B cell (primary cell): ENCODE data around the gene TFAP2A. TPM values are rescaled to one million over a fixed set of nuclear protein-coding genes. Genes with fewer than 3 reads are reported as not detected.

Experiments used
- ATAC-seq: fragments of 200-7000 bp; cut with Tn5 transposase; one replicate; pipeline ENCODE4 v1.10.0; 2021; ENCODE audit warnings: low read depth, mild to moderate bottlenecking, moderate number of reproducible peaks, moderate library complexity
- CTCF ChIA-PET: fragments of 350-600 bp; sonication (Branson Sonifier 250); formaldehyde crosslinking; loops from one replicate; lab custom pipeline; 2021; ENCODE audit warnings: antibody characterized with exemption, inconsistent platforms; lab: Charles Lee
- POLR2A ChIA-PET: fragments of 350-600 bp; sonication (Branson Sonifier 250); formaldehyde crosslinking; loops from one replicate; lab custom pipeline; 2021; ENCODE audit warnings: antibody characterized with exemption; lab: Charles Lee
- DNase-seq: peaks from one replicate; pipeline ENCODE4 v3.0.0; 2013
- H2AFZ ChIP-seq: 2 replicates; pipeline ENCODE4 v1.6.1; 2012; ENCODE audit warnings: mild to moderate bottlenecking, low read depth, low read length; ENCODE audit not compliant: insufficient read depth, poor library complexity, severe bottlenecking
- H3K27ac ChIP-seq, 2 donors: 1 replicate in 1 of 2; 2 replicates in 1 of 2; pipeline ENCODE4 v1.5.1; 2012 to 2013; ENCODE audit warnings: low read length in 2 of 2, mild to moderate bottlenecking in 2 of 2, moderate library complexity in 1 of 2
- H3K27me3 ChIP-seq, 4 experiments: fragments of 200-600 bp in 1 of 4; sonication (generic) in 1 of 4; replicated peaks in 1 of 4; 1 replicate in 2 of 4; 2 replicates in 2 of 4; pipeline versions ENCODE4 v1.6.1 to v1.7.0; 2013 to 2016; ENCODE audit warnings: low read length in 3 of 4, mild to moderate bottlenecking in 2 of 4, mixed read lengths in 1 of 4, moderate library complexity in 1 of 4; ENCODE audit not compliant: insufficient read depth in 4 of 4, control insufficient read depth in 3 of 4; ENCODE audit errors: control extremely low read depth in 1 of 4
- H3K36me3 ChIP-seq, 2 experiments: replicated peaks in 1 of 2; 1 replicate in 1 of 2; 2 replicates in 1 of 2; pipeline versions ENCODE4 v1.6.1 to v1.7.1; 2013; ENCODE audit warnings: low read length in 1 of 2; ENCODE audit not compliant: insufficient read depth in 2 of 2, control insufficient read depth in 1 of 2; ENCODE audit errors: control extremely low read depth in 1 of 2, extremely low read depth in 1 of 2
- H3K4me1 ChIP-seq, 2 donors: fragments of 200-600 bp in 1 of 2; sonication (generic) in 1 of 2; 1 replicate in 1 of 2; 2 replicates in 1 of 2; pipeline versions ENCODE4 v1.5.1 to v1.6.1; 2013 to 2017; ENCODE audit warnings: low read length in 2 of 2; ENCODE audit not compliant: control insufficient read depth in 2 of 2, insufficient read depth in 2 of 2
- H3K4me2 ChIP-seq: replicated peaks from 2 replicates; pipeline ENCODE3; 2012; ENCODE audit warnings: mild to moderate bottlenecking, low read depth, low read length; ENCODE audit not compliant: poor library complexity, severe bottlenecking
- H3K4me3 ChIP-seq, 5 experiments: fragments of 200-600 bp in 1 of 5; sonication (generic) in 1 of 5; 1 replicate in 3 of 5; 2 replicates in 2 of 5; pipeline versions ENCODE4 v1.5.1 to v1.7.0; 2011 to 2016; ENCODE audit warnings: low read length in 4 of 5, mild to moderate bottlenecking in 4 of 5, low read depth in 2 of 5, control low read depth in 1 of 5, moderate library complexity in 1 of 5; ENCODE audit not compliant: insufficient read depth in 1 of 5; ENCODE audit errors: control extremely low read depth in 1 of 5, extremely low read depth in 1 of 5
- H3K79me2 ChIP-seq: fragments of 200-600 bp; sonication (generic); one replicate; pipeline ENCODE4 v1.6.0; 2016; ENCODE audit warnings: low read length; ENCODE audit not compliant: control insufficient read depth, insufficient read depth
- H3K9ac ChIP-seq: fragments of 200-600 bp; sonication (generic); 2 replicates; pipeline ENCODE4 v1.6.1; 2017; ENCODE audit warnings: mild to moderate bottlenecking, low read length, moderate library complexity
- H3K9me3 ChIP-seq, 3 donors: one replicate each; pipeline versions ENCODE4 v1.6.1 to v1.7.1; 2013; ENCODE audit warnings: low read length in 2 of 3; ENCODE audit not compliant: control insufficient read depth in 2 of 3, insufficient read depth in 1 of 3; ENCODE audit errors: control extremely low read depth in 1 of 3
- H4K20me1 ChIP-seq: 2 replicates; pipeline ENCODE4 v1.6.0; 2012; ENCODE audit warnings: mild to moderate bottlenecking, low read length; ENCODE audit not compliant: insufficient read depth, control insufficient read depth, poor library complexity, severe bottlenecking
- H3K27ac Mint-ChIP-seq: one replicate; pipeline ENCODE4 v1.8.0; 2021; ENCODE audit warnings: mixed read lengths
- H3K27me3 Mint-ChIP-seq: one replicate; pipeline ENCODE4 v1.8.0; 2021; ENCODE audit warnings: mixed read lengths
- H3K4me1 Mint-ChIP-seq: one replicate; pipeline ENCODE4 v1.8.0; 2021; ENCODE audit warnings: mixed read lengths
- H3K4me3 Mint-ChIP-seq: one replicate; pipeline ENCODE4 v1.8.0; 2021; ENCODE audit warnings: mixed read lengths
- H3K9me3 Mint-ChIP-seq: one replicate; pipeline ENCODE4 v1.8.0; 2022; ENCODE audit warnings: mixed read lengths; ENCODE audit not compliant: insufficient read depth
- EZH2 ChIP-seq: IDR thresholded peaks from 2 replicates; pipeline ENCODE4 v1.6.1; 2012; ENCODE audit warnings: borderline replicate concordance, low read depth, mild to moderate bottlenecking, moderate library complexity, low read length; ENCODE audit not compliant: insufficient read depth, poor library complexity, severe bottlenecking
- WGBS: methylation state at CpG from one replicate; pipeline ENCODE4 v1.1.5; 2013; ENCODE audit warnings: missing lambda C conversion rate; ENCODE audit not compliant: insufficient coverage; 5-methylcytosine and 5-hydroxymethylcytosine counted together
- intact Hi-C: fragments of 100-400 bp; cut with micrococcal nuclease; formaldehyde crosslinking; loops from one replicate; pipeline ENCODE4 v1.10.0; 2022
- polyA plus RNA-seq: library from polyadenylated mRNA; depleted of rRNA; stranded (reverse); fragments of >200 nt; gene quantifications from 2 replicates; pipeline ENCODE4 v1.2.3, GENCODE V29; 2012
- total RNA-seq, 2 donors: library from RNA; stranded (reverse); fragments of 120-200 nt in 1 of 2; gene quantifications; 1 replicate in 1 of 2; 2 replicates in 1 of 2; pipeline versions ENCODE4 v1.2.3 to v1.2.4, GENCODE V29; 2013 to 2022
- TF ChIP-seq, protein P1 (sequence below): fragments of 200-600 bp; IDR thresholded peaks from one replicate; pipeline ENCODE4 v1.8.0; 2022; ENCODE audit warnings: antibody characterized with exemption, mild to moderate bottlenecking

Gene TFAP2A
- total and polyA plus RNA-seq, 2 donors (not counting 1 experiment from before 2014, with no cell fraction given) = not detected

DNA sequence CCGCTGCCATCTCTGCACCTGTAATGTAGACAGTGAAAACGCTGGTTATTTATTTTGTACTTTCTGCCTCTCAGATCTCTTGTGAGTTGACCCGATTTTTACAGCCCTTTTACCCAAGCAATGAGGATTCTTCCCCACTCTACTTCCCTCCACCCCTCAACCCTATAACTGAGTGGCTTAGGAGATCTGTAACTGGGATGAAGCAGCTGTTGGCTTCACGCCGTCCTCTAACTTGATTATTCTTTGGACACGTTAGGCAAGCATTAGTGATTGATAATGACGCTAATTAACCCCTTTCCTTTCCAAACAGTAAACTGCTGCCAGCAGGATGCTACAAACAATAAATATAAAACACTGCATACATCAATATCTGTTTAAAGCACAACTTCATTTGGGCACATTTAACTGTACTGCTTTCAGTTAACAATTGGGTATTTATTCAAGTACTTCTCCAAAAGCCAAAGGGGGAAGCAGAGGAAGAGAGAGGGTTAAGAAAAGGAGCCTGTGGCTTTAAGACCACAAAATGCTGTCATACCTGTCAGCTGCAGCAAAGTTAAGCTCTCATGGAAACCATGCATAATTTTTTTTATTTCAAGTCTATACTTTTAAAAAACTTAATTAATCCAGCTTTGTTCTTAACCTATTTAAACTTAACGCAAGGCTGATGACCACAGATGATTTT, 21.2 kb downstream of the TFAP2A start:
- ATAC-seq (no peak), DNase-seq (no peak)
- Mint-ChIP-seq H3K4me1 (no peaks in the 10 kb centered on the region), H3K27ac (no peak overlapping the region), H3K27me3 (peaks cover 87% of the 10 kb centered on the region), H3K9me3 (no peaks in the 10 kb centered on the region), H3K4me3 (no peak overlapping the region)
- no peaks in the 10 kb centered on the region for H4K20me1 ChIP-seq
- intact Hi-C loops = loop anchor here (2.0 kb wide), 1 partner anchor 17 kb away; no protein-coding TSS in a partner anchor
- H3K4me2 ChIP-seq = no peak overlapping the region
- peaks cover 3 to 88% (median 68%) of the 10 kb centered on the region in 4 experiments for H3K27me3 ChIP-seq
- H3K36me3 ChIP-seq = no peaks in the 10 kb centered on the region
- H3K27ac ChIP-seq = no peak overlapping the region
- WGBS = 8% methylated on average over 2 of the region's 8 CpGs
- H3K9ac ChIP-seq = no peak overlapping the region
- peaks cover 6 to 28% (median 17%) of the 10 kb centered on the region in 3 donors for H3K9me3 ChIP-seq
- ChIA-PET CTCF (no interaction called here), POLR2A (no interaction called here)
- TF ChIP-seq, protein P1, sequence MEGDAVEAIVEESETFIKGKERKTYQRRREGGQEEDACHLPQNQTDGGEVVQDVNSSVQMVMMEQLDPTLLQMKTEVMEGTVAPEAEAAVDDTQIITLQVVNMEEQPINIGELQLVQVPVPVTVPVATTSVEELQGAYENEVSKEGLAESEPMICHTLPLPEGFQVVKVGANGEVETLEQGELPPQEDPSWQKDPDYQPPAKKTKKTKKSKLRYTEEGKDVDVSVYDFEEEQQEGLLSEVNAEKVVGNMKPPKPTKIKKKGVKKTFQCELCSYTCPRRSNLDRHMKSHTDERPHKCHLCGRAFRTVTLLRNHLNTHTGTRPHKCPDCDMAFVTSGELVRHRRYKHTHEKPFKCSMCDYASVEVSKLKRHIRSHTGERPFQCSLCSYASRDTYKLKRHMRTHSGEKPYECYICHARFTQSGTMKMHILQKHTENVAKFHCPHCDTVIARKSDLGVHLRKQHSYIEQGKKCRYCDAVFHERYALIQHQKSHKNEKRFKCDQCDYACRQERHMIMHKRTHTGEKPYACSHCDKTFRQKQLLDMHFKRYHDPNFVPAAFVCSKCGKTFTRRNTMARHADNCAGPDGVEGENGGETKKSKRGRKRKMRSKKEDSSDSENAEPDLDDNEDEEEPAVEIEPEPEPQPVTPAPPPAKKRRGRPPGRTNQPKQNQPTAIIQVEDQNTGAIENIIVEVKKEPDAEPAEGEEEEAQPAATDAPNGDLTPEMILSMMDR = no peak
- no peak for TF ChIP-seq EZH2
- no peaks in the 10 kb centered on the region for H3K79me2 ChIP-seq
- H2AFZ ChIP-seq = no peak overlapping the region
- peaks cover 0 to 6% of the 10 kb centered on the region in 2 donors for H3K4me1 ChIP-seq
- H3K4me3 ChIP-seq = no peak overlapping the region

DNA sequence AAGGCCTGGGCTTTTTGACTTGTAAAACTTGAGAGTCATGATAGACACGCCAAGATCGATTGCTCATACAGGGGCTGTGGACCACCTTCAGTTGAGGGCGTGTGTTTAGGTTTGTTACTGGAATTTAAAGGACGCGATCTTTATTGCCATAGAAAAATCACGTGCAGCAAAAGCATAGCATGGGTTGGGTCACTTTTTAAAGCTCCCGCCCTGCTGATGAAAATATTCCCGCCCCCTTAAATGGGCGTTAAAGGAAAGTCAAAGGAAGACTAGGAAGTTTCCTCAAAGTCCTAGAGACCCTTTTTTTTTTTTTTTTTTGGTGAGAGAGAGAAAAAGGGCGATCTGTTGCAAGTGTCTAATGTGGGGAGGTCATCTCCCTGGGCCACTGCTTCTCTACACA, 23.1 kb downstream of the TFAP2A start:
- TF ChIP-seq EZH2 = no peak
- TF ChIP-seq, protein P1 = no peak
- Mint-ChIP-seq H3K27ac (no peak overlapping the region), H3K4me1 (no peaks in the 10 kb centered on the region), H3K27me3 (peaks cover 81% of the 10 kb centered on the region), H3K9me3 (no peaks in the 10 kb centered on the region), H3K4me3 (no peak overlapping the region)
- Histone ChIP-seq H3K36me3 (no peaks in the 10 kb centered on the region), H3K4me1 (peaks cover 0 to 6% of the 10 kb centered on the region in 2 donors), H4K20me1 (no peaks in the 10 kb centered on the region), H3K4me3 (no peak overlapping the region), H3K27me3 (peaks cover 3 to 83% (median 78%) of the 10 kb centered on the region in 4 experiments), H3K79me2 (no peaks in the 10 kb centered on the region), H3K9me3 (peaks cover 5 to 23% (median 17%) of the 10 kb centered on the region in 3 donors), H3K27ac (no peak overlapping the region), H3K9ac (no peak overlapping the region), H3K4me2 (no peak overlapping the region), H2AFZ (no peak overlapping the region)
- no peak for DNase-seq
- intact Hi-C loops = no loop called here
- 0% methylated on average over 2 of the region's 10 CpGs for WGBS
- ChIA-PET CTCF (no interaction called here), POLR2A (no interaction called here)
- ATAC-seq = no peak
